Mononuclear cell (primary cell): ENCODE results near the gene KAT5. TPM values are rescaled to one million over a fixed set of nuclear protein-coding genes. Genes with fewer than 3 reads are reported as not detected.
"Not testable (repeated sequence)": the region's sequence is repeated elsewhere in the genome, so short reads cannot be mapped to it uniquely, and the experiment has no call there.

Experiments used
- H3K27me3 ChIP-seq: 2 replicates; pipeline ENCODE4 v1.6.0; 2011; ENCODE audit warnings: low read length, control low read depth; ENCODE audit not compliant: insufficient read depth
- H3K4me1 ChIP-seq: 2 replicates; pipeline ENCODE4 v1.5.1; 2011; ENCODE audit warnings: mild to moderate bottlenecking, low read length, control low read depth; ENCODE audit not compliant: insufficient read depth
- H3K4me3 ChIP-seq: 2 replicates; pipeline ENCODE4 v1.5.1; 2011; ENCODE audit warnings: mild to moderate bottlenecking, low read length, moderate library complexity
- H3K9me3 ChIP-seq: 2 replicates; pipeline ENCODE4 v1.5.1; 2011; ENCODE audit warnings: low read depth, mild to moderate bottlenecking, control low read depth, low read length
- total RNA-seq: library from RNA; depleted of rRNA; stranded (reverse); fragments of >200 nt; gene quantifications from one replicate; pipeline ENCODE4 v1.2.3, GENCODE V29; 2012

KAT5 gene
- total RNA-seq, 1 donor: 38.0 TPM

DNA sequence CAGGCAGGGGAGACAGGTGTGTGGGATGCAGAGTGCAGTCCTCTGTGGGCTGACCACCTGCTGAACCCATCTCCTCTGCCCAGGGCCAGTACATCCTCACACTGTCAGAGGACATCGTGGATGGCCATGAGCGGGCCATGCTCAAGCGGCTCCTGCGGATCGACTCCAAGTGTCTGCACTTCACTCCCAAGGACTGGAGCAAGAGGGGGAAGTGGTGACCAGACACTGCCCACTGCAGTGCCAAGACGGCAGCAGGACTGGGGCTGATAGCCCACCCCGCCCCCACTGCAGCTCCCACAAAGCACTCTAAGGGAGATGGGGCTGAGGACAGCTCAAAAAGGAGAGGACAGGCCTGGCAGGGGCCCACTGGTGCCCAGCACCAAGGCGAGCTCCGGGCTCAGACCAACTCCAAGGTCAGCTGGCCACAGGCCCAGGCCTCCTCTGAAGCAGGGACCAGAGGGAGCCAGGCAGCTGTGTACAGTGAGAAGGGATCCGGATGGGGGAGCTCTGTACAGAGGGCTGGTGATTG is 7.0 kb downstream of the KAT5 start:
- Histone ChIP-seq H3K9me3 (no peaks in the 10 kb centered on the region), H3K4me1 (peaks cover 28% of the 10 kb centered on the region), H3K4me3 (no peak overlapping the region), H3K27me3 (no peaks in the 10 kb centered on the region)

DNA sequence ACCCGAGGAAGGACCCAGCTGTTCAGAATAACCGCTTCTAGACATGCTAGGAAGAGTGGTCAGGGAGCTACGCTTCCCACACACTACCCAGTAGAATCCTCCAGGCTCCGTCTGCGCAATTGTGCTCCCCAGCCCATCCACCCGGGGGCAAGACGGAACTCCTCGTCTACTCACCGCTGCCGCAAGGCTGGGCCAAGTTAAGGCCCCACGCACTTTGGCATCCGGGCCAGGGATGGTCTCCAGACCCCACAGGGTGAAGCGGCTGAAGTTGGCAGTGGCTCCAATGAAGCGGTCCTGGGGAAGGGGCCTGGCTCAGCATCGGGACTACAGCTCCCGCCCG is 7.8 kb downstream of the KAT5 start:
- Histone ChIP-seq H3K27me3 (no peaks in the 10 kb centered on the region), H3K4me1 (peaks cover 28% of the 10 kb centered on the region), H3K9me3 (no peaks in the 10 kb centered on the region), H3K4me3 (peak overlapping the region; percentile 74)

DNA sequence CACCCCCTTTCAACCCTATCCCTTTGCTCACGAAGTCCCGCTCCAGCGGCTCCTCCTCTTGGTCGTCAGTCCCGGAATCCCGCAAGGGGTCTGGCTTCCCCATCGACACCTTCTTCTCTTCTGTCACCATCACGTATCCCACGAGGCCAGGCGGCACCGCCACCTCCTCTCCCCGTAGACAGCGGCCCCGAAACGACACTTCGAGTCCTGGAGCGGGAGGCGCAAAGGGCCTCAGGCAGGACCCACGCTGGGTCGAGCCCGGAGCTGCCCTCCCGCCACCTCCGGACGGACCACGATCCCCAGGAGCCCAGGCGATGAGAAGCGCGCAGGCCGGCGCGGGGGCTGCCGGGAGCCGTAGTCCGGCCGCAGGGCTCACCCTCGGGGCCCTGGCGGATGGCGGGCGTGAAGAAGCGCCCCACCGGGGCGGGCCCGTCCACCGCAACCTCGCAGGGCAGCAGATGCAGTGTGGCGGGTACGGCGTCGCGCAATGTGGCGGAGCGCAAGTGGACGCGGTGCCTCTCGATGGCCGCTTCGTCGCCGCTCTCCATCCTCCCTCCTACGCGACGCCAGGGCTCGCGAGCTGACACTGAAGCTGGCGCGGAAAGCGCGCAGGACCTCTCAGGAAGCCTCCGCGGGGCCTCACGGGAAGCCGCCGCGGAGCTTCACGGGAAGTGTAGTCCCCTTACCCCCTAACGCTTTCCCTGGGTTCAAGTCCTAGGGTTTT is 8.3 kb downstream of the KAT5 start, which contains the start of gene RNASEH2C:
Gene RNASEH2C (minus strand): TSS at position 588 of the 724 bp plus-strand sequence. CDS start 40 bp downstream, at position 548.
- no peaks in the 10 kb centered on the region for H3K27me3 ChIP-seq
- peaks cover 28% of the 10 kb centered on the region for H3K4me1 ChIP-seq
- peak within 1 kb of the TSS; percentile 74 for H3K4me3 ChIP-seq
- no peaks in the 10 kb centered on the region for H3K9me3 ChIP-seq

DNA sequence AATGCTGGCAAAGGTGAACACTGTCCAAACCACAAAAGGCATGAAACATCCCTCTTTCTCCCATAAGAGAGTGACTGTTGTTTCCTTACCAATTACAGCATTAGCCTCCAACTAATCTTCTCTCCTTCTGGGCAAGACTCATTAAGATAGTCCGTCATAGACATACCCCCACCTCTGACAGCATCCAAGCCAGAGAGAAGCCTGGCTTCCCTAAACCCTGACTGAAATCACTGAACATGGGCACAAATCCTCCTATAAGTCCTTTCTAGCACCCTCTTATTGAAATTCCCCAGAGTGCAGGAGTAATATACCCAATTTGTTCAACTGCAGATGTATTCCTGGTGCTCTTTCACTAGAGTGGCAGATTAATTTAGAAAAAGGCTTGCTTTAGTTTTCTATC is 10.2 kb downstream of the KAT5 start:
- no peak overlapping the region for H3K4me3 ChIP-seq
- H3K4me1 ChIP-seq: peaks cover 28% of the 10 kb centered on the region
- no peaks in the 10 kb centered on the region for H3K27me3 ChIP-seq
- H3K9me3 ChIP-seq: no peaks in the 10 kb centered on the region

DNA sequence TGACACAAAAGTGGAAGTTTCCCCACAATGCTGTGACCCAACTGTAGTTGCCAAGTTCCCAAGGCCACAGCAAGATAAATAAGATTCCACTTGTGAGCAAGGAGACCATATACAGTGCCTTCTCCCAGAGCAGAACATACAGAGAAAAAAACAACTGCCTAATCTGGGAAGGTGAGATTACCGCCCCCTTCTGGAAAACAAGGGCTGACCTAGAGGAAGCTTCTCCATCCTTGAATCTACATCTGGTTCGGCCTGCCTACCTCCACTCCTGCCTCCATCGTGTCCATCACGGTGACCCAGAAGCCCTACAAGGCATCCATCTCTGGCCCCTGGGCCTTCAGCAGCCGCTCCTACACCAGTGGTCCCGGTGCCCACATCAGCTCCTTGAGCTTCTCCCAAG is 14.6 kb downstream of the KAT5 start:
- Histone ChIP-seq H3K4me1 (no peaks in the 10 kb centered on the region), H3K27me3 (no peaks in the 10 kb centered on the region), H3K9me3 (no peaks in the 10 kb centered on the region), H3K4me3 (no peak overlapping the region)

DNA sequence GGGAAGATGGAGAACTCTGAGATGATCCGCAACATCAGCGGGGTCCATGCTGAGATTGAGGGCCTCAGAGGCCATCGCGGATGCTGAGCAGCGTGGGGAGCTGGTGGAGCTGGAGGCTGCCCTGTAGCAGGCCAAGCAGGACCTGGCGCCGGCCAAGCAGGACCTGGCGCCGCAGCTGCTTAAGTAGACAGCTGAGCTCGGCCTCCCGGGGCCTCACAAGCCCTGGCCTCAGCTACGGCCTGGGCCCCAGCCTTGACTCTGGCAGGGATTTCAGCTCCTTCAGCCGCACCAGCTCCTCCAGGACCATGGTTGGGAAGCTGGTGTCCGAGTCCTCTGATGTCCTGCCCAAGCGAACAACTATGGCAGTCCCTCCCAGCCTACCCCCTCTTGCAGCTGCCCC is 15.8 kb downstream of the KAT5 start:
- peaks cover 4% of the 10 kb centered on the region for H3K27me3 ChIP-seq
- no peaks in the 10 kb centered on the region for H3K4me1 ChIP-seq
- no peaks in the 10 kb centered on the region for H3K9me3 ChIP-seq
- no peak overlapping the region for H3K4me3 ChIP-seq

DNA sequence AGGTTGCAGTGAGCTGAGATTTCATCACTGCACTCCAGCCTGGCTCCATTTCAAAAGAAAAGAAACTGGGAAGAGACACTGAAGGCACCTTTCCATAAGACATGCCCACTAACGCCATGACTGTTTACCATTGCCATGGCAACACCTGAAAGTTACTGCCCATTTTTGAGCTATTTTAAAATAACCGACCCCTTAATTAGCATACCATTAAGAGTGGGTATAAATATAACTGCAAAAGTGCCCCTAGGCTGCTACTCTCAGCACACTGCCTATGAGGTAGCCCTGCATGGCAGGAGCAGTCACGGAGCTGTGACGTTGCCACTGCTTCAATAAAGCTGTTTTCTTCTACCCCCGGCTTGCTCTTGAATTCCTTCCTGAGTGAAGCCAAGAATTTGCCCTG is 18.4 kb downstream of the KAT5 start:
- H3K4me3 ChIP-seq: no peak overlapping the region
- H3K4me1 ChIP-seq: no peaks in the 10 kb centered on the region
- H3K9me3 ChIP-seq: no peaks in the 10 kb centered on the region
- H3K27me3 ChIP-seq: peaks cover 4% of the 10 kb centered on the region

DNA sequence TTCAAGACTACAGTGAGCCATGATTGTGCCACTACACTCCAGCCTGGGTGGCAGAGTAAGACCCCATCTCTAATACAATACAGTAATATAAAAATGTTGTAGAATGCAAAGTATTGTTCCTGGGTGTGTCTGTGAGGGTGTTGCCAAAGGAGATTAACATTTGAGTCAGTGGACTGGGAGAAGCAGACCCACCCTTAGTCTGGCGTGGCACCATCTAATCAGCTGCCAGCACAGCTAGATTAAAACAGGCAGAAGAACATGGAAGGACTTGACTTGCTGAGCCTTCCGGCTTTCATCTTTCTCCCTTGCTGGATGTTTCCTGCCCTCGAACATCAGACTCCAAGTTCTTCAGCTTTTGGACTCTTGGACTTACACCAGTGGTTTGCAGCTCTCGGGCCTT is 23.1 kb downstream of the KAT5 start:
- not testable (repeated sequence) for H3K9me3 ChIP-seq, H3K27me3 ChIP-seq, H3K4me1 ChIP-seq, H3K4me3 ChIP-seq

DNA sequence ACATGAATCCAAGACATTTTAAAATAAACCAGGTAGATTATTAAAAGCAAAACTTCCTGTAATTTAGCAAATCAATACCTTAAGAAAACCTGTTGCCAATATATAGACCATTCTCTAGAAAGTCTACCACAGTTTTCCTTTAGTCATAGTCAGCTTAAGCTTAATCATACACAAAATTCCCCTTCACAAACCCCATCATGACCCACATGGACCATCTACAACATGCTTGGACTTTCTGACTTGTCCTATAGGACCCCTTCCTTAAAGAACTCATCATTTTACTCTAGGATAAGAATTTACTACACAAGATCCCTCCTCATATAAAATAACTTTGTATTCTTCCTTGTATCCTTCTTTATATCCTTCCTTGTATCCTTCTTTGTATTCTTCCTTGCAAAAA is 24.8 kb downstream of the KAT5 start:
- no peaks in the 10 kb centered on the region for H3K9me3 ChIP-seq
- H3K4me1 ChIP-seq: no peaks in the 10 kb centered on the region
- no peak overlapping the region for H3K4me3 ChIP-seq
- H3K27me3 ChIP-seq: peaks cover 6% of the 10 kb centered on the region

DNA sequence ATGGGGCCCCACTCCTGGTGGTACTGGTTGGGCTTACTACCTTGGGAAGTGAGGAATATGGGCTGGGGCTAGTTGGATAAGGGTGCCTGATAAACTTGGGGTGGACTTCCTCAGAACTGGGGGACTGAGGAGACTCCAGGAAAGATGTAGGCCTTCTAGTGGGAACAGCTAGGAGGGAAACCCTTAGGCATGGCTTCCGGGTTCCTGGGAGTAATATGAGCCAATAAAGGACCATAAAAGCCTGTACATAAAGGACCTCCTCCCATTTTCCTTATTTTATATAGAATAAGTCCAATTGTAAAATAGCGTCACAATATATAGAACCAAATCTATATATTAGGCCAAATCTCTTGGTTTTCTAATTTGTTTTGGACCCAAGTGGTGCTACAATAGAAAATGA is 27.0 kb downstream of the KAT5 start:
- Histone ChIP-seq H3K9me3 (no peaks in the 10 kb centered on the region), H3K27me3 (peaks cover 2% of the 10 kb centered on the region), H3K4me1 (no peaks in the 10 kb centered on the region), H3K4me3 (no peak overlapping the region)

DNA sequence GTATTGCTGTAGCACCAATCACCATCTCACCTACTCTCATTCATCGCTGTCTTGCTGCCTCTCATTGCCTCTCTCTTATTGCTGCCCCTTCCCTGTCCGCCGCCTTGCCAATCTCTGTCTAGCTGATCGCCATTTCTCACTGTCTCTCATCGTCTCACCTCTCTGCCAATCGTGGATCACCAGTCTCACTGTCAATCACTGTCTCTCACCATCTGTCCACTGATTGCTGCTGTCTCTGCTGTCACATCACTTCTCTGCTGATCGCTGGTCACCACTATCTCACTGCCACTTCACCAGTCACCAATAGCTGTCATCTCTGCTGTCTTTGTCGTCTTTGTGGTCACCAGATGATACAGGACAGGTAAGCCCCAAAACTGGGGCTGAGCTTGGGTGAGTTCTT is 29.1 kb downstream of the KAT5 start:
- no peaks in the 10 kb centered on the region for H3K4me1 ChIP-seq
- H3K4me3 ChIP-seq: no peak overlapping the region
- no peaks in the 10 kb centered on the region for H3K9me3 ChIP-seq
- H3K27me3 ChIP-seq: no peaks in the 10 kb centered on the region

DNA sequence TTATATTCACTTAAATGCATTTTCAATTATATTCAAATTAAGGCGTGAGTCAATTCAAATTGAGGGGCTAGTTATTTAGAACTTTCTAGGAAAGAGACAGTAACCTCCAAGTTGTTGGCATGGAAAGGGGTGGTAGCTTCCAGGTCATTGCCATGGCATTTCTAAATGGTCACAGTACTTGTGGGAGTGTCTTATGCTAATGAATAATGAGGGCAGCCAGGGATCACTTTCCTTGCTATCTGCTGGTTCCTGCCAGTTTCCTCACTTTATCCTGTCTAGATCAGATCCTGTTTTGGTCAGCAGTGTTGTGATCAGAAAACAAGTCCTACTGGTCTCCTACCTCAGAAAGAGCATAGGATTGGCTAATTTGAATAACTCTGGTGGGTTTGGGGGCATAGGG is 30.3 kb downstream of the KAT5 start:
- Histone ChIP-seq H3K9me3 (no peaks in the 10 kb centered on the region), H3K27me3 (no peaks in the 10 kb centered on the region), H3K4me3 (no peak overlapping the region), H3K4me1 (no peaks in the 10 kb centered on the region)

DNA sequence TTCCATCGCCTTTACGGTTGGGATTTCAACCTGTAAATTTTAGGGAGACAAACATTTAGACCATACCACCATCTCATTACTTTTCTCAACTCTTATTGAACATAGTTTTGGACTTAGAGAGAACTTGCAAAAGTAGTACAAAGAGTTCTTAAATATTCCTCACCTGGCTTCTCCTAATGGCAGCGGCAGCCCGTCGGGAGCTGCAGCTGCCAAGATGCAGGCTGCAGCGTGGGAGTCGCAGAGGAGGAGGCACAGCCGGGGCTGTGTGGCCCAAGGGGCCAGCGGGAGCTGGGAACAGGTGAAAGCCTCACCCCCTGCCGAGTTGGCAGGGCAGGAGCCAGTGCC is 31.6 kb downstream of the KAT5 start:
- Histone ChIP-seq H3K9me3 (no peaks in the 10 kb centered on the region), H3K4me1 (no peaks in the 10 kb centered on the region), H3K4me3 (no peak overlapping the region), H3K27me3 (no peaks in the 10 kb centered on the region)

DNA sequence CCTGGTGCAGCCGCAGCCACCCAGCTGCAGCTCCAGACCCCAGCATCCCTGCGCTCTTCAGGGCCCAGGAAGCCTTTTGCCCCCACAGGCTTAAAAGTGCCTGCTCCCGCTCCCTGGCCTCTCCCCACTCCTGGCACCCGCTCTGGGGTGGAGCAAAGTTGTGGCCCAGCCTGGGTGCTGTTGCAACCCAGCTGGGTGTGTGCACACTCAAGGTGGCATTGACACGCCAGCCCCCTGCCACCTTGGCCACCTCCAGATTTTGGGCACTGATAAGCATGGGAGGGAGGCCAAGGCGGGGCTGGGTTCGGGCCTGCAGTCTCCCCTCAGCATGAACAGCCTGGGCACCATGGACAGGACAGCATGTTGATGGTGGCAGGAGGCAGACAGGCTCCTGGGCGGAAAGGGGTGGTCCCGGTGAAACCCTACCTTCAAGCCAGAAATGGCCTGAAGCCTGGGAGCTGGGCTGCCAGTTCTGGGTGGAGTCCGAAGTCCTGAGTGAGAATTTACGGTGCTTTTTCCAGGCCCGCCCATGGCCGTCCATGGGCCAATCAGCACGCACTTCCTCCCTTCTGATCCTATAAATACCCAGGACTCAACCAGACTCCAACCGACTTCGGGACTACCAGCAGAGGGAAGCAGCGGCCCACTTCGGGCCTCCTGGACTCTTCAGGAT is 32.1 kb downstream of the KAT5 start:
- H3K4me1 ChIP-seq: no peaks in the 10 kb centered on the region
- H3K9me3 ChIP-seq: no peaks in the 10 kb centered on the region
- no peak overlapping the region for H3K4me3 ChIP-seq
- H3K27me3 ChIP-seq: peaks cover under 1% of the 10 kb centered on the region

DNA sequence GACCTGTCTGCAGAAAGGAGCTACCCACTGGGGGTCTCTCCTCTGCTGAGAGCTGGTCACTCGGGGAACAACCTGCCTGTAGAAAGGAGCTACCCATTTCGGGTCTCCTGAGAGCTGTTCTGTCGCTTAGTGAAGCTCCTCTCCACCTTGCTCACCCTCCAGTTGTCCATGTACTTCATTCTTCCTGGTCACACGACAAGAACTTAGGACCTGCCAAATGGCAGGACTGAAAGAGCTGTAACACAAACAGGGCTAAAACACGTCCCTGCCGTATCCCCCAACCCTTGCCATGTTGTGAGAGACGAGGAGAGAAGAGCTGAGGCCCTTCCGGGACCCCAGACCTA is 32.6 kb downstream of the KAT5 start:
- peaks cover 4% of the 10 kb centered on the region for H3K27me3 ChIP-seq
- H3K4me3 ChIP-seq: no peak overlapping the region
- H3K9me3 ChIP-seq: no peaks in the 10 kb centered on the region
- H3K4me1 ChIP-seq: no peaks in the 10 kb centered on the region

DNA sequence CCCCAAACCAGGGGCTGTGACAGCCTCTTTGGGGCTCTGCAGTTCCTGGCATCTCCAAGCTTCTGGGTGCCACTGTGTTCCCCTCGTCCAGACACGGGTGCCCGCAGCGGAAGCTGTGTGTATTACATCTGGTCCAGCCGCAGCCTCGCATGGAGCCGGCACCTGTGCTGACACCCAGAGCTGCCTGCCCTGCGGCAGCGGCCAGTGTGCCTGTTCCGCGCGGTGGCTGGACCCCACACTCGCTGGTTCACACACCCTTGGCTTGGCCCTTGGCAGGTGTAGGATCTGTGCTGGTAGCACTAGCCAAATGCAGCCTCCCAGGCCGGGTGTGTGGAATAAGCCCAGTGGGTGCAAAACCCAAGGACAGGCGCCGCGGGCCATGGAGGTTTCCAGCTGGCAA is 33.0 kb downstream of the KAT5 start:
- Histone ChIP-seq H3K9me3 (no peaks in the 10 kb centered on the region), H3K4me3 (no peak overlapping the region), H3K27me3 (peaks cover 6% of the 10 kb centered on the region), H3K4me1 (no peaks in the 10 kb centered on the region)
